Activated effector memory CD4-positive, alpha-beta T cell treated with anti-CD3 and anti-CD28 coated beads, Interleukin-2, amount 50 U/mL, for 16 hours (primary cell): ENCODE data around the gene GDPD4.

Source experiments
- DNase-seq: peaks from one replicate; pipeline ENCODE4 v3.0.0-alpha.2; 2020

The GDPD4 gene

DNA sequence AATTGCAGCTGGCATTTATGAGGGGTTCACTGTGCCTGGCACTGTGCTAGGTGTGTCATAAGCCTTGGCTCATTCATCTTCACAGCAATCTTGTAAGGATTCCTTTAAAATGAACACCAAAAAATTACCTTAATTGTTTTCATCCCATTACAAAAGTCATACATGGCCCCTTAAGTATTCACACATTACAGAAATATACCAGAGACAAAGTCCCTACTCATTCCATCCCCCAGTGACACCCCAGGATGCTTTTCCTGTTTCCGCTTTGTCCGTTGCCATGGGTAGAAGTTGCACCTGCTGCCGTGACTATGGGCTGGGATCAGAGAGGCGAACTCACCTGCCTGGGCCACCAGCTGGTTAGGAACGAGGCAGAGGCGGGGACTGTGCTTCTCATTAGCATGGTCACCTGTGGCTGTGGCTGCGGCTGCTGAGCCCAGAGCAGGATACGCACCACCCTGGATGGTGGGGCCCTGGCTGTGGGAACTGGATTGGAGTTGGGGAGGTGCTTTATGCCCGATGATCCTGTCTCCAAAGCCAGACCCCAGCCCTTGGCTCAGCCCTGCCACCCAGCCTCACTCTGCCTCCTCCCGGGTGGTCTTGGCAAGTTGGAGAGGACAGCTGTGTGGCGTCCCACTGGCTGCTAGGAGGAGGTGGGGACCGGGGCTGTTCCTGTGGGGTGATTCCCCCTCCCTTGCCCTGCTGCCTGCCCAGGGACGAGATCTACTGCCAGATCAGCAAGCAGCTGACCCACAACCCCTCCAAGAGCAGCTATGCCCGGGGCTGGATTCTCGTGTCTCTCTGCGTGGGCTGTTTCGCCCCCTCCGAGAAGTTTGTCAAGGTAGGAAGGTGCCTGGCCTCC, 112.6 kb downstream of the GDPD4 start:
- no peak for DNase-seq

DNA sequence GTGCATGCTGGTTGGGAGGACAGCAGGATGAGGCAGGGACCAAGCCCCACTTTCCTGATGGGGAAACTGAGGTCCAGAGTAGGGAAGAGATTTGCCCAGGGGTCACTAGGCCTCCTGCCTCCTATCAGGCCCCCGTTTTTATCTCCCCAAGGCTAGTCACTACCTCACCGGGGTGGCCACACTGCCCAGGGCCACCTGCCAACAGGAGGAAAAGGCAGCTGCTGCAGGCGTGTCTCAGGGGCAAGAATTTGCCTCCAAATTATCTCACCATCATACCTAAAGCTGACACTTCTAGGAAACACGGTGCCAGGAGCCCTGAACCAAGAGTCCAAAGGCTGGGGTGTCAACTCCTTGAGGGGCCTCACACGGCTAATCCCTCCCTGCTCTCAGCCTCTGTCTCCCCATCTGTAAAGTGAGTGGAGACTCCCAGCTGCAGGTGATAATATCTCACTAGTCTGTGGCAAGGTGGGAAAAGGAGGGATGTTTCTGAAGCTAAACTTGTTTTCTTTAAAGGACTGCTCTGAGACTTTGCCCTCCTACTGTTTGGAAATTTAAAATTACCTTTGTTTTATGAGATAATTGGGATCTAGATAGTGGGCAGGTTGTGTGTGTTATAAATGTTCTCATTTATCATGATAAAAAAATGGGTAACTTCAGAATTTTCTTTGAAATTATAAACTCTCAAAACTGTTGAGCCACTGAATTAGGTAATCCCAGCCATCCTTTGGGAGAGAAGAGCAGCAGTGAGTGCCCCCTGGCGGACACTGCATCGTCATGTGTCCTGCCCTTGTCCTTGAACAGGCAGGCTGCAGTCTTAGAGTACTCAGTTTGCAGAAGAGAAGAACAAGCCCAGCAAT, 113.5 kb downstream of the GDPD4 start:
- peak; percentile 87 for DNase-seq

DNA sequence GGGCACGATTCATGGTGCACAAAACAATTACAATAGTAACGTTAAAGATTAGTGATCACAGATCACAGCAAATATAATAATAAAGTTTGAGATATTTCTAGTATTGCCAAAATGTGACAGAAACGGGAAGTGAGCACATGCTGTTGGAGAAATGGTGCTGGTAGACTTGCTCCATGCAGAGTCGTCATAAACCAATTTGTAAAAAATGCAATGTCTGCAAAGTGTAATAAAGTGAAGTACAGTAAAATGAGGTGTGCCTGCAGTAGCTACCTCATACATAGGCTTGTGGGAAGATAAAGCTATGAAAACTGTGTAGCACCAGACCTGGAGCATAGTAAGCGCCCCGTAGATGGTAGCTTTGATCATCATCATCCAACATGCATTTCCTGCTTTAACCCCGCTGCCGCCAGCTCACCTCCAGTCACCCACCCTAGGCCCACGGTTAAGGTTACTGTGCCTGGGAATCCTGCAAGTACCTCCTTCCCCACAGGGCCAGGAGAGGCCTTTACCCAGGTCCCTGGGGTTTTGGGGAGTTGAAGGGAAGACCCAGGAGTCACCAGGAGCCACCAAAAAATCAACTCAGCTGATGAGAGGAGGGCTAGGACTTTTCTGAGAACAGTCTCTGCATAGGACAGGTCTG, 114.3 kb downstream of the GDPD4 start:
- no peak for DNase-seq

DNA sequence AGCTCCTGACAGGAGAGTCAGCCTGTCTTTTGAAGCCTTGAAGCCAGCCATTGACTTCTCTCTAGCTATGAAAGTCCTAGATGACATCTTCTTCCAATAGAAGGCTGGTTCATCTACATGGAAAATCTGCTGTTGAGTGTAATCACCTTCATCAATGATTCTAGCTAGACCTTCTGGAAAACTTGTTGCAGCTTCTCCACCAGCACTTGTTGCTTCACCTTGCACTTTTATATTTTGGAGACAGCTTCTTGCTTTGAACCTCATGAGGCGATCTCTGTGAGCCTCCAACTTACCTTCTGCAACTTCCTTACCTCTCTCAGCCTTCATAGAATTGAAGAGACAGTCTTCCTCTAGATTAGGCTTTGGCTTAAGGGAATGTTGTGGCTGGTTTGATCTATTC, 115.2 kb downstream of the GDPD4 start:
- no peak for DNase-seq

DNA sequence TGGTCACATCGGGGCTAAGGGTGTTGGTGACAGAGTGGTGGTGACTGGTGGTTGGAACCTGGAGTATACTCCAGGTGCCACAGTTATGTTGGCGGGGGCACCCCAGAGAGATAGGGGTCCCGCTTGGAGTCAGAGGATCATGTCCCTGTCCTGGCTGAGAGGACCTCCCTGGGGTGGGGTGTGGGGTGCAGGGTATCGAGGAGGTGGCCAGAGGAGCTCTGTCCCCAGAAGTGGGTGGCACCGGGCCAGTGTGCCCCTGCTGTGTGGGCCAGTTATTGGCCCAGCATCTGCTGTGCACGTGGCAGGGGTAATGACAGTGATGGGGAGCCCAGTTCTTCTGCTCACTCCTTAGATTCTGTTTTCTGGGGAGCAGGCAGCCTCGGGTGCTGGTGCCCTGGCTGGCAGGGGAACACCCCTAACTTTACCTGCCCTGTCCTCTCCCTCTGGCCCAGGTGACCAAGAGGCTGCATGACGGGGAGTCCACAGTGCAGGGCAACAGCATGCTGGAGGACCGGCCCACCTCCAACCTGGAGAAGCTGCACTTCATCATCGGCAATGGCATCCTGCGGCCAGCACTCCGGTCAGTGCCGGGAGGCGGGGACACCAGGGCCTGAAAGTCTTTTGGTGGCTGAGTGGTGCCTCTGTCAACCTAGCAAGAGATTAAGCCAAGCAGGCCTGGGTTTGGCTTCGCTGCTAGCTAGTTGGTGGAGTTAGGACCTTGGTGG, 117.2 kb downstream of the GDPD4 start:
- DNase-seq, result no peak

DNA sequence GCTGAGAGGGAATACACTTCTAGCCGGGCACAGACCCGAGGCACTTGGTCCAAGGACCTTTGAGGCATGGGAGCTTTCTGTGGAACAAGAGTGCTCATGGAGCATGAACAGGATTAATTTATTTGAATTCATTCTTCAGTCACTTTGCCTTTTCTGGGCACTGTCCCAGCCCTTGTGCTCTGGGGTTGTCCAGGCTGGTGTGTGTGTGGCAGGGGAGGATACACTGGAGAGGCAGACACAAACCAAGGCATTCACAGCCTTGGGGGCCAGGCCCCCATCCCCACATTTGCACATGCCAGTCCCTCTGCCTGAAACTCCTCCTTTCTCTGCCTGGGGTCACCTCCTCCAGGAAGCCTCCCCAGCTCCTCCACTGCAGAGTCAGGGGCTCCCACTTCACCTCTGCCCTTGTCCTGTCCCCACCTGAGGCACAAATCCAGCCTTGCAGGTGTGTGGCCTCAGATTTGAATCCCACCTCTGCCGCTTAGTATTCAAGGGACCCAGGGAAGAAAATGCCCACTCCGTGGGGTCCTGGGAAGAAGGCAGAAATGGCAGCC, 118.0 kb downstream of the GDPD4 start:
- no peak for DNase-seq

DNA sequence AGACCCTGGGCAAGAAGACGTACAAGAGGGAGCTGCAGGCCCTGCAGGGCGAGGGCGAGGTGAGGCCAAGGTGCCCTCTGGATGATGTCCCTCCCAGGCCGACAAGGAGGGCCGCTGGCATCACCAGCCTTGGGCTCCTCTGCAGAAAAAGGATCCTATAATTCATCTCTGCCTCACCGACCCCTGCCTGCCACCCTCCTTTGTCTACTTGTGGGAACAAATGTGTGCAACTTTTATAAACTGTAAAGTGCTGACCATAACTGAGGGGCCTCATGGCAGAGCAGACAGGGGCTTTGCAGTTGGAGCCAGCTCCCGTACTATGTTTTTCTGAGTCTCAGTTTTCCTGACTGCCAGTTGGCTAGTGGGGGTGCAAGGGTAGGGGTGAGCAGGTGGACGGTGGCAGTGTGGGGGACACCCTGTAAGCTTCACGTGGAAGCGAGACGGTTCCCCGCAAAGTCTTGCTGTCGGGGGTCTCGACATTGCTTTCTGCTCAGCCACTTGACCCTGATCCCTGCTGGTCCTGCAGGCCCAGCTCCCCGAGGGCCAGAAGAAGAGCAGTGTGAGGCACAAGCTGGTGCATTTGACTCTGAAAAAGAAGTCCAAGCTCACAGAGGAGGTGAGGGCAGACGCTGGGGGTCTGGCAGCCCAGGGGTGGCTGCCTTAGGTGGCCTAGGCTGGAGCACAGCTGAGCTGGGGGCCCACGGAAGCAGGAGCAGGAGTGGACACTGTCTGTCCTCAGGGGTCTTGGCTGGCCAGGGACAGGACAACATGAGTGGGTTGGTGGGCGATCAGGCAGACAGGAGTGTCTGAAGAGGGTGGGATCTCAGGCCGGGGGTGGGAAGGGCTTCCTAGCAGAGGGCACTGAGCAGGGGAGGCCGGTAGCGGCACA, 118.7 kb downstream of the GDPD4 start:
- DNase-seq, result no peak

DNA sequence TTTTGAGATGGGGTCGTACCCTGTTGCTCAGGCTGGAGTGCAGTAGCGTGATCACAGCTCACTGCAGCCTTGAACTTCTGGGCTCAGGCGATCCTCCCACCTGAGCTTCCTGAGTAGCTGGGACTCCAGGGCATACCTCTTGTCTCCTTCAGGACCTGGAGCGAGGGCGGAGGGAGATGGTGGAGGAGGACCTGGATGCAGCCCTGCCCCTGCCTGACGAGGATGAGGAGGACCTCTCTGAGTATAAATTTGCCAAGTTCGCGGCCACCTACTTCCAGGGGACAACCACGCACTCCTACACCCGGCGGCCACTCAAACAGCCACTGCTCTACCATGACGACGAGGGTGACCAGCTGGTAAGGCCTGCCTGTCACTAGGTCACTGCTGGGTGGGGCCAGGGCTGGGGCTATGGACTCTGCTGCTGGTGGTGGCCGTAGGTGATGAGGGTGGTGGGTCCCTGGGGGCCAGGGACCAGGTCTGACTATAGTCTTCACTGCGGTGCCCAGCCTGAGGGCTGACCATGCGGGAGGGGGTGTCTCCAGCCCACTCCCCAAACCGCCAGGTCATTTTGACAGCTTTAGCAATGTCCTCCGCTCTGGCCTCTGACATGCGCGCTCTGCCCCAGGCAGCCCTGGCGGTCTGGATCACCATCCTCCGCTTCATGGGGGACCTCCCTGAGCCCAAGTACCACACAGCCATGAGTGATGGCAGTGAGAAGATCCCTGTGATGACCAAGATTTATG, 119.5 kb downstream of the GDPD4 start:
- DNase-seq, result no peak

DNA sequence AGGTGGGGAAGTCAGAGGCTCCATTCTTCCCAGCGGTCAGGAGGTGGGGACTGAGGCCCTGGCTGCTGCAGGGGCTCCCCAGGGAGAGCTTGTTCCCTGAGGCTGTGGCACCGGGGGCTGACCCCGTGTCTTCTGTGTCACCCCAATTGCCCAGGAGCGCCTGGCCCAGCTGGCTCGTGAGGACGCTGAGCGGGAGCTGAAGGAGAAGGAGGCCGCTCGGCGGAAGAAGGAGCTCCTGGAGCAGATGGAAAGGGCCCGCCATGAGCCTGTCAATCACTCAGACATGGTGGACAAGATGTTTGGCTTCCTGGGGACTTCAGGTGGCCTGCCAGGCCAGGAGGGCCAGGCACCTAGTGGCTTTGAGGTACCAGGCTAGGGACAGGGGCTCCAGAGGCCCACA, 120.3 kb downstream of the GDPD4 start:
- DNase-seq, result no peak

DNA sequence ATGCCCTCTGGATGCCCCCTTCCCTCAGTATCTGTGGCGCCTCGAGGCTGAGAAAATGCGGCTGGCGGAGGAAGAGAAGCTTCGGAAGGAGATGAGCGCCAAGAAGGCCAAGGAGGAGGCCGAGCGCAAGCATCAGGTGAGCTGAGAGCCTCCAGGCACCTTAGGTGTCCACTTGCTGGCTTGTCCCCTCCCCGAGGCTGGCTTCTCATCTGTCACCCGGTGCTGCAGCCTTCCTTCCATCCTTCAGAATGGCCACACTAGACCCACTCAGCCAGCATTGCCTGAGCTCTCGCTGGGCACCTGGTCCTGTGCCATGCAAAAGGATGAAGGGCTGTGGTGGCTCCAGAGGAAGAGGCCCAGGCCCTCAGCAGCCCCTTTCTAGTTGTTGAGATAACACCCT, 121.1 kb downstream of the GDPD4 start:
- DNase-seq, result no peak

DNA sequence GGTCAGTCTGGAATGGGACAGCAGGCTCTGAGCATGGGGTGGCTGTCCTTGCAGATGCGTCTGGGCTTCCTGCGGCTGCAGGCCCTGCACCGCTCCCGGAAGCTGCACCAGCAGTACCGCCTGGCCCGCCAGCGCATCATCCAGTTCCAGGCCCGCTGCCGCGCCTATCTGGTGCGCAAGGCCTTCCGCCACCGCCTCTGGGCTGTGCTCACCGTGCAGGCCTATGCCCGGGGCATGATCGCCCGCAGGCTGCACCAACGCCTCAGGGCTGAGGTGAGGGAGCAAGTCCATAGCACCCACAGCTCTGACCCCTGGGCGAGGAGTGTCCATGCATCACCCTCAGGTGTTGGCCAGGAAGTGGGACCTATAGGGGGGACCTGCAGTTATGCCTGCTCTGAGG, 121.8 kb downstream of the GDPD4 start:
- no peak for DNase-seq

DNA sequence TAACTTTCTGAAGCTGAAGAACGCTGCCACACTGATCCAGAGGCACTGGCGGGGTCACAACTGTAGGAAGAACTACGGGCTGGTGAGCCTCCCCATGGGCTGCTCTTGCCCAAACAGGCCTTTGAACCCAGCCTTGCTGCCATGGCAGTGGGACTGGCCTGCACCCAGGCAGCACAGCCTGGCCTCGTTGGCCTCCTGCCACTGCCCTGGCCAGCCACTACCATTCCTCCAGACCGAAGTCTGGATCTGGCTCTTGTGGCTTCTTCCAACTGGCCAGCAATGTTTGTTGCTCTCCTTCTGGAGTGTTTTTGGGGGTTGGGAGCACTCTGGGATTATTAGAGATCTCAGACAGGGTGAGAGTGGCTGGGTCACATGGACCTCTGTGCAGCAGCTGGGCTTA, 122.4 kb downstream of the GDPD4 start:
- no peak for DNase-seq

DNA sequence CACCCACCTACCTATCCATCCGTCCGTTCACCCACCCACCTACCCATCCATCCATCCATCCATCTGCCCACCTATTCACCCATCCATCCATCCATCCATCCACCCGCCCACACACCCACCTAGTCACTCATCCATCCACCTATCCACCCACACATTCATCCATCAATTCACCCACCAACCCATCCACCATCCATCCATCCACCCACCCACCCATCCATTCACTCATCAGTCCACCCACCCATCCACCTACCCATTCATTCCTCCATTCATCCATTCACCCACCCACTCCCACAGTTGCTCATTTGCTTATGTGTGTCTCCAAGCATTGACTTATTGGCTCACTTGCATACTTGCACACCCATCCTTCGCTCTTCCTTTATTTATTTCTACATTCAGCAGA, 123.3 kb downstream of the GDPD4 start:
- DNase-seq, result no peak

DNA sequence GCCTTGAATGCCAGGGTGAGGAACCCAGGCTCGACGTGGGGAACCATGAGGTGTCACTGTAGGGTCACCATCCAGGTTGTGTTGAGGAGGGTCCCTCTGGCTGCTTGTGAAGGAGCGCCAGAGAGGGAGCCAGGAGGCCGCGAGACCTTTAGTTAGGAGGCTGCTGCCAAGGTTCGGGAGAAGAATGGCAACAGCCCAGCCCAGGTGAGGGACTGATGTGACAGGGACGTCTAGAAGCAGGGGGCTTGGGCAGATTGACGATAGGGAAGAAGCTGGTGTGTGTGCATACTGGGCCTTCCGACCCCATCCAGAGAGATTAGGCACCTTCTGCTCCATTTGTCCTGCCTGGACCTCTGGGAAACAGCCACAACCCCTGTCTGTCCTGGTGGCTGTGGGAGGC, 124.5 kb downstream of the GDPD4 start:
- DNase-seq, result no peak

DNA sequence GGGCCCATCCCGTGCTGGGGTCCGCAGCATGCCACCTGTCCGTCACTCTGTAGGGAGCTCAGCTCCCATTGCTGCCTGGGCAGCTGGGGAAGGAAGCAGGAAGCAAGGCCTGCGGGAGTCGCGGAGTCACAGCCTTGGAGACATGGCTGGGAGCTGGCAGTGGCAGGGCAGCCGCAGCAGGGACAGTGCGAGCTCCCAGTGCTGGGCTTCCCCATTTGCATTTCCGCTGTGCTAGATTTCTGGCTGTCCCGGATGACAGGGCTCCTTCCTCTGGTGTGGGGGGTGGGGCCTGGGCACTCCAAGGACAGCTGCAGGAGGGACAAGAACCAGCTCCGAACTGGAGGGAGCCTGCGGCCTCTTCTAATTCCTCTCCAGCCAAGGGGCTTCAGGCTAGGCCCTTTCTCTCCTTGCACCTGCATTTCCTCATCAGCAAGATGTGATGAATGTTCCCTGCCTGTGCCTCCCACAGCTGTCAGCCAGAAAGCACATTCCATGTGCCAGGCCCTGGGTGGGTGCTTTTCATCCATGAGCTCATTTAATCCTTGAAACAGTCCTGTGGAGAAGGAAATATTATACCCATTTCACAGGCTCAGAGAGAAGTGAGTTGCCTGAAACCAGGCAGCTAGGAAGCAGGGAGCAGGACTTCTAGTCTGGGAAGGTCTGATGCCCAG, 125.5 kb downstream of the GDPD4 start:
- no peak for DNase-seq

DNA sequence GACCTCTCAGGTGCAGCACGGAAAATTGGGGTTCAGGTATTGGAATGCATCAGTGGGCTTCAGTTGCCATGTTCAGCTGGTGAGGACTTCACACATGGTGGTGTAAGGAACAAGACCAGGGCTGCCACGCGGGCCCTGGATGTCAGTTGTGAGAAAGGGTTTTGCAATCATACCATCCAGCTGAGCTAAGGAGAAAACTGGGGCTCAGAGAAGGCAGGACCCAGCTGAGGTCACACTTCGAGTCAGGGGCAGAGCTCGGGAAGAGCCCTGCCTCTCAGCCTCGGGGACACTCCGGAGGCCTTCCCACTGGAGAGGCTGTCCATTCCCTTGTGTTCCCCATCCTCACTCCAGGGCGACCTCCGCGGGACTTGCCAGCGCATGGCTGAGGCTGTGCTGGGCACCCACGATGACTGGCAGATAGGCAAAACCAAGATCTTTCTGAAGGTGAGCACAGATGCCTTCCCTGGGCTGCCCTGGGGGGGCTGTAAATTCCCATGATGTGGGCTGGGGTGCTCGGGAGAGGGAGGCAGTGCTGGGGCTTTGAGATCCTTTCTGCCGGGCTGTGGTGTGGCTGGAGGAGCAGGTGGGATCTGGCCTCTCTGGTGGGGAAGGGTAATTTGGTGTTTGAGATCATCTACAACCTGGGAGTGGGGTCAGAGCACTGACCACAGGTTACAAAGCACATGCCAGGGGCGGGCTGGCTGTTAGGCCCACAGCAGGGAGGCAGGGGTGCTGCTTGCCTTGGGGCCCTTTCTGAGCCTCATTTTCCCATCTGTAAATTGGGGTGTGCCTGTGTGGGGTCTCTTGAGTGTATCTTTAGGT, 126.3 kb downstream of the GDPD4 start:
- DNase-seq, result no peak

DNA sequence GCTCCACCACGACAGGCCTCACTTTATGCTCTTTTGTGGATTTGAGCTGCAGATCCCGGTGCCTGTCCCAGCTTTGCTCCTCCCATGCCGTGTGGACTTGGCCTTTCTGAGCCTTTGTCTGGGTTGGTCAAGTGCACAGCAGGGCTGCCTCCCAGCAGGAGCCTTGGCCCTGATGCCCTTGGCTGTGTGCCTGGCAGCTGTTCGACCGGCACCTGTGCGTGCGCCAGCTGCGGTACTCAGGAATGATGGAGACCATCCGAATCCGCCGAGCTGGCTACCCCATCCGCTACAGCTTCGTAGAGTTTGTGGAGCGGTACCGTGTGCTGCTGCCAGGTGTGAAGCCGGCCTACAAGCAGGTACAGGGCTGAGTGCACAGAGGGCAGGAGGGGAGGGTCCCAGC, 126.9 kb downstream of the GDPD4 start:
- DNase-seq, result no peak

DNA sequence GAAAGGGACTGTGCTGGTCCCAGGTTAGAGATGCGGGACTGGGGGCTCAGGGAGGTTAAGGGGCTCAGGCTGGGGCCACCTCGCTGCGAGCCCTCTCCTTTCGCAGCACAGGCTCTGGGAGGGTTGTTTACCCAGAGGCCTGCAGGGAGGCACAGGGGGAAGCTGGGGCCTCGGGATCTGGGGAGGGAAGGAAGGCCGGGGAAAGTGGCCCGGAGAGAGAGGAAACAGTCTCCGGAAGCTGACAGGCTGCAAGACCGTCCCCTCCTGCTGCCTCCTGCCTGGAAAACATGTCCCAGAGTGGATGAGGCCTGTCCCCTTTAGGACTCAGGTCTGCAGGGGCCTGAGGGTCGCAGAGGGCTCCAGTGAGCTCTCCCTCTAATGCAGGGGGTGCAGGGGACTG, 128.0 kb downstream of the GDPD4 start:
- DNase-seq, result no peak

DNA sequence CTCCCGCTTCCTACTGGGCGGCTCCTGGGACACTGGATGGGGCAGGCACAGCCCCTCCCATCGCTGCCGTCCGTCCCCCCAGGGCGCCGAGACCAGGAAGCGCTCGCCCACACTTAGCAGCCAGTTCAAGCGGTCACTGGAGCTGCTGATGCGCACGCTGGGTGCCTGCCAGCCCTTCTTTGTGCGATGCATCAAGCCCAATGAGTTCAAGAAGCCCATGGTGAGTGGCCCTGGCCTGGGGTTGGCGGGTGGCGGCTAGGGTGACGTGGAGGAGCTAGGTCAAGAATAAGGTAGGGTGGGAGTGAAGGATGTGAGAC, 128.9 kb downstream of the GDPD4 start:
- no peak for DNase-seq
